DND-41 (cell line): Measurements from ENCODE around the gene NCS1.

Source experiments
- ATAC-seq: fragments of 200-7000 bp; cut with Tn5 transposase; 3 replicates; pipeline ENCODE4 v1.9.1; 2021; ENCODE audit warnings: low read depth; ENCODE audit not compliant: insufficient read depth
- DNase-seq: peaks from one replicate; pipeline ENCODE4 v3.0.0-alpha.2; 2020
- H2AFZ ChIP-seq: 2 replicates; pipeline ENCODE4 v1.6.0; 2012; ENCODE audit warnings: low read depth, low read length
- H3K27ac ChIP-seq: 2 replicates; pipeline ENCODE4 v1.5.1; 2012; ENCODE audit warnings: low read length, inconsistent platforms
- H3K27me3 ChIP-seq: fragments of 200-600 bp; sonication (generic); 2 replicates; pipeline ENCODE4 v1.6.0; 2012; ENCODE audit warnings: low read length, mild to moderate bottlenecking, inconsistent platforms; ENCODE audit not compliant: insufficient read depth, poor library complexity
- H3K36me3 ChIP-seq: 2 replicates; pipeline ENCODE4 v1.5.1; 2012; ENCODE audit warnings: low read length, inconsistent platforms; ENCODE audit not compliant: insufficient read depth
- H3K4me1 ChIP-seq: 2 replicates; pipeline ENCODE4 v1.5.1; 2012; ENCODE audit warnings: mild to moderate bottlenecking, low read length; ENCODE audit not compliant: insufficient read depth
- H3K4me2 ChIP-seq: 2 replicates; pipeline ENCODE4 v1.6.0; 2012; ENCODE audit warnings: mild to moderate bottlenecking, moderate library complexity, low read length, inconsistent platforms; ENCODE audit not compliant: insufficient read depth
- H3K4me3 ChIP-seq, 2 experiments: fragments of 200-600 bp in 1 of 2; shearing (Covaris generic) in 1 of 2; 2 replicates each; pipeline ENCODE4 v1.5.1; 2012 to 2016; ENCODE audit warnings: inconsistent platforms in 2 of 2, low read length in 2 of 2, mild to moderate bottlenecking in 2 of 2, low read depth in 1 of 2, moderate library complexity in 1 of 2
- H3K79me2 ChIP-seq: 2 replicates; pipeline ENCODE4 v1.6.0; 2012; ENCODE audit warnings: low read length, inconsistent platforms; ENCODE audit not compliant: insufficient read depth
- H3K9ac ChIP-seq: 2 replicates; pipeline ENCODE4 v1.6.0; 2012; ENCODE audit warnings: low read depth, mild to moderate bottlenecking, inconsistent platforms, low read length, moderate library complexity
- H3K9me3 ChIP-seq: 2 replicates; pipeline ENCODE4 v1.5.1; 2012; ENCODE audit warnings: low read length, moderate library complexity, mild to moderate bottlenecking, inconsistent platforms; ENCODE audit not compliant: insufficient read depth, severe bottlenecking
- H4K20me1 ChIP-seq: 2 replicates; pipeline ENCODE4 v1.6.0; 2012; ENCODE audit warnings: low read length; ENCODE audit not compliant: insufficient read depth
- CTCF ChIP-seq: IDR thresholded peaks from 2 replicates; pipeline ENCODE4 v1.5.1; 2012; ENCODE audit warnings: borderline replicate concordance, low read length, moderate library complexity, mild to moderate bottlenecking; ENCODE audit not compliant: poor library complexity, severe bottlenecking; ENCODE audit errors: extremely low read depth
- EZH2 ChIP-seq: IDR thresholded peaks from 3 replicates; pipeline ENCODE4 v1.6.1; 2012; ENCODE audit warnings: borderline replicate concordance, low read depth, mild to moderate bottlenecking, moderate library complexity, low read length, inconsistent platforms; ENCODE audit not compliant: severe bottlenecking

NCS1 gene

GRCh38 chr9:130171226-130172148, 717 bp upstream of the NCS1 start:
- Histone ChIP-seq H3K27me3 (no peaks in the 10 kb centered on the region), H2AFZ (no peak overlapping the region), H3K36me3 (no peaks in the 10 kb centered on the region), H3K4me1 (no peaks in the 10 kb centered on the region), H3K79me2 (no peaks in the 10 kb centered on the region), H3K4me2 (no peak overlapping the region), H3K27ac (no peak overlapping the region), H3K9ac (no peak overlapping the region), H3K4me3 (no peak overlapping the region), H3K9me3 (no peaks in the 10 kb centered on the region), H4K20me1 (no peaks in the 10 kb centered on the region)
- TF ChIP-seq EZH2 (no peak), CTCF (no peak)
- ATAC-seq (no peak), DNase-seq (no peak)

GRCh38 chr9:130172858-130173665, 858 bp downstream of the NCS1 start:
- ATAC-seq: no peak

GRCh38 chr9:130173666-130173983, 1.4 kb downstream of the NCS1 start:
- Histone ChIP-seq H3K27ac (no peak overlapping the region), H3K36me3 (no peaks in the 10 kb centered on the region), H3K27me3 (no peaks in the 10 kb centered on the region), H3K79me2 (no peaks in the 10 kb centered on the region), H3K4me1 (no peaks in the 10 kb centered on the region), H4K20me1 (no peaks in the 10 kb centered on the region), H2AFZ (no peak overlapping the region), H3K9me3 (no peaks in the 10 kb centered on the region), H3K4me2 (no peak overlapping the region), H3K4me3 (no peak overlapping the region), H3K9ac (no peak overlapping the region)
- ATAC-seq: no peak
- TF ChIP-seq CTCF: no peak
- no peak for TF ChIP-seq EZH2
- DNase-seq: no peak

More at GRCh38 chr9:130172858-130173665, 858 bp downstream of the NCS1 start:
- no peaks in the 10 kb centered on the region for H4K20me1 ChIP-seq
- H3K27ac ChIP-seq: no peak overlapping the region
- no peak overlapping the region for H3K4me3 ChIP-seq
- H3K27me3 ChIP-seq: no peaks in the 10 kb centered on the region
- H2AFZ ChIP-seq: no peak overlapping the region
- no peaks in the 10 kb centered on the region for H3K36me3 ChIP-seq
- H3K9ac ChIP-seq: no peak overlapping the region
- no peak for TF ChIP-seq CTCF
- H3K9me3 ChIP-seq: no peaks in the 10 kb centered on the region
- H3K4me2 ChIP-seq: no peak overlapping the region
- no peak for DNase-seq
- H3K4me1 ChIP-seq: no peaks in the 10 kb centered on the region
- H3K79me2 ChIP-seq: no peaks in the 10 kb centered on the region
